HCT116 (cell line): ENCODE results near the gene NT5C1A. TPM values are rescaled to one million over a fixed set of nuclear protein-coding genes. Genes with fewer than 3 reads are reported as not detected.

Source experiments
- ATAC-seq: fragments of 200-7000 bp; cut with Tn5 transposase; 2 replicates; pipeline ENCODE4 v1.9.1; 2020; ENCODE audit warnings: mild to moderate bottlenecking, moderate library complexity
- BruUV-seq: library from RNA; stranded (reverse); fragments of 400-500 nt; replicated peaks from 2 replicates; lab custom pipeline; 2021; lab: Mats Ljungman, UMichigan
- CTCF ChIA-PET: fragments of 300-600 bp; sonication (Branson Sonifier 250); formaldehyde crosslinking; loops from one replicate; lab custom pipeline; 2021; ENCODE audit warnings: antibody characterized with exemption; lab: Charles Lee
- POLR2A ChIA-PET: fragments of 300-600, 350-600 bp; sonication (Branson Sonifier 250); formaldehyde crosslinking; loops from one replicate; lab custom pipeline; 2021; ENCODE audit warnings: antibody characterized with exemption; lab: Charles Lee
- RAD21 ChIA-PET, 2 experiments: fragments of 300-600 bp; sonication (Branson Sonifier 250); formaldehyde crosslinking; loops; one replicate each; lab custom pipeline; 2023; ENCODE audit warnings: low total read pairs in 2 of 2; ENCODE audit not compliant: uncharacterized antibody in 2 of 2, unreplicated experiment in 2 of 2, low non-redundant PET in 1 of 2; lab: Charles Lee
- DNase-seq: peaks from one replicate; pipeline ENCODE4 v3.0.0-alpha.2; 2010; ENCODE audit warnings: low read depth, low spot score
- H2AFZ ChIP-seq: fragments of 200-600 bp; shearing (Covaris generic), sonication (generic); 2 replicates; pipeline ENCODE4 v1.6.1; 2017; ENCODE audit warnings: low read depth, mixed run types, mixed read lengths, antibody characterized with exemption, low read length; ENCODE audit not compliant: poor library complexity, severe bottlenecking
- H3K27ac ChIP-seq: 2 replicates; pipeline ENCODE4 v1.5.1; 2012; ENCODE audit warnings: low read depth, low read length
- H3K27me3 ChIP-seq: fragments of 200-600 bp; sonication (generic); 2 replicates; pipeline ENCODE4 v1.6.1; 2016; ENCODE audit warnings: mixed run types, low read length, mixed read lengths; ENCODE audit not compliant: insufficient read depth
- H3K36me3 ChIP-seq, 2 experiments: fragments of 200-500 bp in 1 of 2; fragments of 200-600 bp in 1 of 2; sonication (Bioruptor generic) in 1 of 2; sonication (generic) in 1 of 2; 2 replicates each; pipeline versions ENCODE4 v1.5.1 to v1.6.1; 2014 to 2016; ENCODE audit warnings: low read length in 2 of 2, inconsistent platforms in 1 of 2, mixed read lengths in 1 of 2, mixed run types in 1 of 2; ENCODE audit not compliant: insufficient read depth in 2 of 2, control insufficient read depth in 1 of 2
- H3K4me1 ChIP-seq, 2 experiments: fragments of 200-600 bp in 1 of 2; sonication (generic) in 1 of 2; 2 replicates each; pipeline versions ENCODE4 v1.5.1 to v1.6.1; 2012 to 2017; ENCODE audit warnings: low read length in 2 of 2, inconsistent platforms in 1 of 2, mild to moderate bottlenecking in 1 of 2, mixed read lengths in 1 of 2, mixed run types in 1 of 2, moderate library complexity in 1 of 2; ENCODE audit not compliant: insufficient read depth in 2 of 2, control insufficient read depth in 1 of 2
- H3K4me2 ChIP-seq: fragments of 200-600 bp; sonication (generic); 2 replicates; pipeline ENCODE4 v1.6.1; 2017; ENCODE audit warnings: mixed run types, low read length, mixed read lengths
- H3K4me3 ChIP-seq, 2 experiments: fragments of 200-600 bp in 1 of 2; sonication (generic) in 1 of 2; replicated peaks in 1 of 2; 2 replicates each; pipeline ENCODE4 v1.5.1; 2011 to 2016; ENCODE audit warnings: low read length in 2 of 2, control low read depth in 1 of 2, low read depth in 1 of 2, mild to moderate bottlenecking in 1 of 2, mixed read lengths in 1 of 2, mixed run types in 1 of 2
- H3K79me2 ChIP-seq: fragments of 200-600 bp; sonication (generic); 2 replicates; pipeline ENCODE4 v1.6.1; 2017; ENCODE audit warnings: mild to moderate bottlenecking, mixed run types, low read length, moderate library complexity, mixed read lengths; ENCODE audit not compliant: insufficient read depth
- H3K9ac ChIP-seq: fragments of 200-600 bp; sonication (generic); 2 replicates; pipeline ENCODE4 v1.6.1; 2016; ENCODE audit warnings: low read length, mixed read lengths
- H3K9me2 ChIP-seq: fragments of 200-600 bp; sonication (generic), shearing (Covaris generic); 2 replicates; pipeline ENCODE4 v1.6.1; 2017; ENCODE audit warnings: mixed run types, mild to moderate bottlenecking, moderate library complexity; ENCODE audit not compliant: insufficient read depth
- H3K9me3 ChIP-seq, 2 experiments: fragments of 200-500 bp in 1 of 2; fragments of 200-600 bp in 1 of 2; sonication (Bioruptor generic) in 1 of 2; sonication (generic) in 1 of 2; 2 replicates each; pipeline ENCODE4 v1.6.1; 2014 to 2017; ENCODE audit warnings: low read length in 2 of 2, mixed read lengths in 2 of 2, inconsistent platforms in 1 of 2, low read depth in 1 of 2, mild to moderate bottlenecking in 1 of 2, mixed run types in 1 of 2, moderate library complexity in 1 of 2; ENCODE audit not compliant: control insufficient read depth in 1 of 2, insufficient read depth in 1 of 2
- H4K20me1 ChIP-seq: fragments of 200-600 bp; sonication (generic), shearing (Covaris generic); 2 replicates; pipeline ENCODE4 v1.6.1; 2017; ENCODE audit warnings: mixed run types, mild to moderate bottlenecking, moderate library complexity; ENCODE audit not compliant: insufficient read depth
- ATF3 ChIP-seq: IDR thresholded peaks from 2 replicates; pipeline ENCODE4 v1.6.1; 2012
- CBX3 ChIP-seq: IDR thresholded peaks from 2 replicates; pipeline ENCODE4 v1.6.1; 2012; ENCODE audit warnings: low read depth
- CTCF ChIP-seq, 3 experiments: fragments of 200-600 bp in 1 of 3; sonication (generic) in 1 of 3; IDR thresholded peaks in 2 of 3; conservative IDR thresholded peaks in 1 of 3; 2 replicates each; pipeline ENCODE4 v1.5.1; 2012 to 2017; ENCODE audit warnings: low read depth in 2 of 3, low read length in 2 of 3, antibody characterized with exemption in 1 of 3, borderline replicate concordance in 1 of 3, control low read depth in 1 of 3, mild to moderate bottlenecking in 1 of 3, mixed read lengths in 1 of 3, mixed run types in 1 of 3, moderate library complexity in 1 of 3; ENCODE audit not compliant: insufficient read depth in 1 of 3
- EZH2 ChIP-seq: fragments of 200-600 bp; sonication (generic); IDR thresholded peaks from 2 replicates; pipeline ENCODE4 v1.6.1; 2017; ENCODE audit warnings: antibody characterized with exemption, mixed run types
- EZH2phosphoT487 ChIP-seq: fragments of 200-600 bp; IDR thresholded peaks from 2 replicates; pipeline ENCODE4 v1.6.1; 2018; ENCODE audit warnings: antibody characterized with exemption, borderline replicate concordance
- FOSL1 ChIP-seq: IDR thresholded peaks from 2 replicates; pipeline ENCODE4 v1.6.1; 2012; ENCODE audit warnings: low read depth
- JUND ChIP-seq: IDR thresholded peaks from 2 replicates; pipeline ENCODE4 v1.6.1; 2012
- MAX ChIP-seq: IDR thresholded peaks from 2 replicates; pipeline ENCODE4 v1.6.1; 2012
- POLR2A ChIP-seq: IDR thresholded peaks from 2 replicates; pipeline ENCODE4 v1.7.0; 2011; ENCODE audit warnings: borderline replicate concordance; ENCODE audit not compliant: insufficient read depth, insufficient read length; ENCODE audit errors: extremely low read depth
- SP1 ChIP-seq: IDR thresholded peaks from 2 replicates; pipeline ENCODE4 v1.6.1; 2012; ENCODE audit warnings: low read depth
- SRF ChIP-seq: IDR thresholded peaks from 2 replicates; pipeline ENCODE4 v1.6.1; 2012; ENCODE audit warnings: low read depth
- YY1 ChIP-seq: IDR thresholded peaks from 2 replicates; pipeline ENCODE4 v1.6.1; 2011; ENCODE audit warnings: low read length, low read depth, moderate library complexity, mild to moderate bottlenecking; ENCODE audit not compliant: insufficient replicate concordance; ENCODE audit errors: extremely low read depth
- ZBTB33 ChIP-seq: IDR thresholded peaks from 2 replicates; pipeline ENCODE4 v1.6.1; 2011; ENCODE audit warnings: mild to moderate bottlenecking, low read length, moderate library complexity; ENCODE audit not compliant: insufficient replicate concordance; ENCODE audit errors: extremely low read depth
- intact Hi-C: fragments of 100-400 bp; cut with micrococcal nuclease; formaldehyde crosslinking; loops from 2 replicates; pipeline ENCODE4 v1.10.0; 2022
- total RNA-seq: library from RNA; stranded (reverse); gene quantifications from one replicate; pipeline ENCODE4 v1.2.1, GENCODE V29; 2021; ENCODE audit not compliant: unreplicated experiment

The NT5C1A gene
- total RNA-seq, 1 experiment from 2014 or later, result not detected

GRCh38 chr1:39699419-39699818 is 27.5 kb upstream of the NT5C1A start:
- Histone ChIP-seq H2AFZ (no peak overlapping the region), H3K4me1 (peaks cover 0 to 9% of the 10 kb centered on the region in 2 experiments; a peak in 2 of 4 replicates), H3K36me3 (no peaks in the 10 kb centered on the region), H3K79me2 (no peaks in the 10 kb centered on the region), H3K9me2 (no peaks in the 10 kb centered on the region), H3K9me3 (no peaks in the 10 kb centered on the region), H3K9ac (no peak overlapping the region), H3K4me2 (no peak overlapping the region), H3K27me3 (peaks cover 16% of the 10 kb centered on the region; the same call in 1 of the 2 replicates), H3K4me3 (no peak overlapping the region), H4K20me1 (no peaks in the 10 kb centered on the region), H3K27ac (no peak overlapping the region)
- intact Hi-C loops, result no loop called here
- ChIA-PET POLR2A (no interaction called here), RAD21 (no interaction called here), CTCF (no interaction called here)
- BruUV-seq, result no TSS peak
- DNase-seq (no peak), ATAC-seq (no peak)
- peak in 2 of 3 experiments; percentile 32 to 38; a peak in 3 of 6 replicates for TF ChIP-seq CTCF (IDR thresholded peaks at IDR 0.05 in 2 of 3, conservative IDR thresholded peaks at IDR 0.05 in 1 of 3; ENCODE audit: borderline replicate concordance in 1 of 3, insufficient read depth in 1 of 3, low read depth in 2 of 3, low read length in 2 of 3)
- no peak for TF ChIP-seq EZH2phosphoT487

GRCh38 chr1:39698568-39698967 is 26.7 kb upstream of the NT5C1A start:
- DNase-seq (no peak), ATAC-seq (no peak)
- H3K9me2 ChIP-seq, result no peaks in the 10 kb centered on the region
- no peak overlapping the region for H3K4me3 ChIP-seq
- RAD21 ChIA-PET, result no interaction called here
- intact Hi-C loops, result no loop called here
- no peak overlapping the region for H3K9ac ChIP-seq
- no peak overlapping the region for H2AFZ ChIP-seq
- H3K79me2 ChIP-seq, result no peaks in the 10 kb centered on the region
- H4K20me1 ChIP-seq, result no peaks in the 10 kb centered on the region
- no peak overlapping the region for H3K4me2 ChIP-seq
- CTCF ChIA-PET, result no interaction called here
- H3K9me3 ChIP-seq, result no peaks in the 10 kb centered on the region
- H3K36me3 ChIP-seq, result no peaks in the 10 kb centered on the region
- no peak overlapping the region for H3K27ac ChIP-seq
- H3K27me3 ChIP-seq, result peaks cover 16% of the 10 kb centered on the region; the same call in 1 of the 2 replicates
- no TSS peak for BruUV-seq
- POLR2A ChIA-PET, result no interaction called here
- H3K4me1 ChIP-seq, result peaks cover 0 to 9% of the 10 kb centered on the region in 2 experiments; a peak in 2 of 4 replicates
- no peak for TF ChIP-seq EZH2
- TF ChIP-seq ZBTB33, result no peak
- TF ChIP-seq FOSL1, result no peak
- no peak for TF ChIP-seq CBX3
- no peak for TF ChIP-seq ATF3
- TF ChIP-seq CTCF (IDR thresholded peaks at IDR 0.05 in 2 of 3, conservative IDR thresholded peaks at IDR 0.05 in 1 of 3; ENCODE audit: borderline replicate concordance in 1 of 3, insufficient read depth in 1 of 3, low read depth in 2 of 3, low read length in 2 of 3), result no peak
- no peak for TF ChIP-seq POLR2A
- TF ChIP-seq MAX, result no peak
- TF ChIP-seq JUND, result no peak
- TF ChIP-seq YY1, result no peak
- TF ChIP-seq SP1, result no peak
- TF ChIP-seq EZH2phosphoT487, result no peak
- no peak for TF ChIP-seq SRF
